Activated naive CD8-positive, alpha-beta T cell treated with anti-CD3 and anti-CD28 coated beads, Interleukin-2, amount 50 U/mL, for 24 hours (primary cell): ENCODE results near the gene MMP24.
"Not testable (repeated sequence)": the region's sequence is repeated elsewhere in the genome, so short reads cannot be mapped to it uniquely, and the experiment has no call there.

Experiments used
- ATAC-seq: fragments of 150-1000 bp; cut with Tn5 transposase; one replicate; pipeline ENCODE4 v1.10.0; 2021
- DNase-seq: peaks from one replicate; pipeline ENCODE4 v3.0.0; 2021
- H3K27ac Mint-ChIP-seq: one replicate; pipeline ENCODE4 v1.8.0; 2021; ENCODE audit warnings: mild to moderate bottlenecking, mixed read lengths
- H3K27me3 Mint-ChIP-seq: one replicate; pipeline ENCODE4 v1.8.0; 2021; ENCODE audit warnings: mixed read lengths
- H3K36me3 Mint-ChIP-seq: one replicate; pipeline ENCODE4 v1.8.0; 2021; ENCODE audit warnings: low read depth, mixed read lengths
- H3K4me1 Mint-ChIP-seq: one replicate; pipeline ENCODE4 v1.8.0; 2021; ENCODE audit warnings: mixed read lengths
- H3K4me3 Mint-ChIP-seq: one replicate; pipeline ENCODE4 v1.8.0; 2021; ENCODE audit warnings: mild to moderate bottlenecking, moderate library complexity, mixed read lengths
- H3K9me3 Mint-ChIP-seq: one replicate; pipeline ENCODE4 v1.8.0; 2021; ENCODE audit warnings: mixed read lengths

Gene MMP24

DNA sequence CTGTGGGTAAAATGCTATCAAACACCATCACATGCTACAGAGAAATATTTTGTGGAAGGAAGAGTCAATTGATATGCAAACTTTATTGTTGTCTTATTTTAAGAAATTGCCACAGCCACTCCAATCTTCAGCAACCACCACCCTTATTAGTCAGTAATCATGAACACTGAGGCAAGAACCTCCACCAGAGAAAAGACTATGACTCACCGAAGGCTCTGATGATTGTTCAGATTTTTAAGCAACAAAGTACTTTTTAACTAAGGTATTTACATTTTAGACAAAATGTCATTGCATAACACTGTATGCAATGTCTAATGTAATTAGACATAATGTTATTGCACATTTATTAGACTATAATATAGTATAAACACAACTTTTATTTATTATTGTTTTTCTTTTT is 26.2 kb upstream of the MMP24 start:
- H3K4me3 Mint-ChIP-seq, result no peak overlapping the region
- ATAC-seq (no peak), DNase-seq (no peak)
- no peaks in the 10 kb centered on the region for H3K27me3 Mint-ChIP-seq
- H3K27ac Mint-ChIP-seq, result no peak overlapping the region
- H3K36me3 Mint-ChIP-seq, result peaks cover 17% of the 10 kb centered on the region
- H3K9me3 Mint-ChIP-seq, result peaks cover 12% of the 10 kb centered on the region
- no peaks in the 10 kb centered on the region for H3K4me1 Mint-ChIP-seq

DNA sequence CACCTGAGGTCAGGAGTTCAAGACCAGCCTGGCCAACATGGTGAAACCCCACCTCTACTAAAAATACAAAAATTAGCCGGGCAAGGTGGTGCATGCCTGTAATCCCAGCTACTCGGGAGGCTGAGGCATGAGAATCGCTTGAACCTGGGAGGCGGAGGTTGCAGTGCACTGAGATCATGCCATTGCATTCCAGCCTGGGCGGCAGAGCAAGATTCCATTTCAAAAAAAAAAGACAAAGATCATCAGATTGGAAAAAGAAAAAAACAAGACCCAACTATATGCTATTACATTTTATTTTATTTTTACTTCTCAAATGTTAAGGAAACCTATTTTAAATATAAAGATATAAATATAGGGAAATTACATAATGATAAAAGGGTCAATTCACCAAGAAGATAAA is 25.0 kb upstream of the MMP24 start:
- peaks cover 13% of the 10 kb centered on the region for H3K36me3 Mint-ChIP-seq
- H3K27me3 Mint-ChIP-seq, ATAC-seq, H3K4me1 Mint-ChIP-seq, DNase-seq, H3K4me3 Mint-ChIP-seq, H3K9me3 Mint-ChIP-seq, H3K27ac Mint-ChIP-seq: not testable (repeated sequence)

DNA sequence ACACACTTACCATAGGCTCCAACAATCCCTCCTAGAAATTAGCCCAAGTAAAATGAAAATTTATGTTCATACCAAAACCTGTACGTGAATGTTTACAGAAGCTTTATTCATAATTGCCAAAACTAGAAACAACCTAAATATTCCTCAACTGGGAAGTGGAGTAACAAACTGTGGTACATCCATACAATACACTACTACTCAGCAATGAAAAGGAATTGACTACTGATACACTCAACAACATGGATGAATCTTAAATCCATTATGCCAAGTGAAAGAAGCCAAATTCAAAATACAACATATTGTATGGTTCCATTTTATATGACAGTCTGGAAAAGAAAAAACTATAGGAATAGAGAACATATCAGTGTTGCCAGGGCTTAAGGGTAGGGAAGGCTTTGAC is 19.7 kb upstream of the MMP24 start:
- H3K4me3 Mint-ChIP-seq, result no peak overlapping the region

DNA sequence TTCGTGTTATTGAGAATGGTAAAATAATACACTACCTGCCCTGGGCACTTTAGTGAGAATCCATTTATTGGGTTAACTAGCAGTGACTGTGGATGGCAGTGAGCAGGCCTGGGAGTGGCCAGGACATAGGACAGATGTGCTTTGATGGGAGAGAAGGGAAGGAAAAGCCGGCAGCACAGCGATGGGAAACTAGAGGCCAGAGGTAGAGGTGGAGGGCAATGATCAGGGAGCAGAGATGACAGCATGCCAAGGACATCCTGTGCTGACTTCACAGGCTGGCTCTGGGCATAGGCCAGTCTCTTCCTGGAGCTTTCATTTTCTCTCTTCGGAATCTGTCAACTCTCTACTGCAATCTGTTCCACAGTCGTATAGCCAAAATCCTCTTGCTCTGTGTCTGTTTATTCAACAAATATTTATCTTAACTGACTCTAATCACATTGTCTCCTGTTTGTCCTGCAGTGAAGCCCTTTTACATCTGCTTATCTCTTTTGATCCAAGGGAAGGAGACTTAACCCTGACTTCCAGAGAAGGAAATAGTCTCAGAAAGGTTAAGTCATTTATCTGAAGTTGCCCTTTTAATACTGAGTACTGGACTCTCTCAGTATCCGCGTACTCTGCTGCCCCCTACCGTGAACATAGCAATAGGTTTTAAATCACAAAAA is 18.4 kb upstream of the MMP24 start:
- Mint-ChIP-seq H3K4me1 (no peaks in the 10 kb centered on the region), H3K9me3 (no peaks in the 10 kb centered on the region), H3K27ac (no peak overlapping the region), H3K4me3 (no peak overlapping the region), H3K36me3 (no peaks in the 10 kb centered on the region), H3K27me3 (no peaks in the 10 kb centered on the region)
- ATAC-seq (peak; percentile 80), DNase-seq (peak; percentile 82)

More for the DNA sequence above, 19.7 kb upstream of the MMP24 start:
- no peaks in the 10 kb centered on the region for H3K4me1 Mint-ChIP-seq
- no peaks in the 10 kb centered on the region for H3K36me3 Mint-ChIP-seq
- no peak for DNase-seq
- no peak overlapping the region for H3K27ac Mint-ChIP-seq
- ATAC-seq, result no peak
- H3K27me3 Mint-ChIP-seq, result no peaks in the 10 kb centered on the region
- H3K9me3 Mint-ChIP-seq, result no peaks in the 10 kb centered on the region

DNA sequence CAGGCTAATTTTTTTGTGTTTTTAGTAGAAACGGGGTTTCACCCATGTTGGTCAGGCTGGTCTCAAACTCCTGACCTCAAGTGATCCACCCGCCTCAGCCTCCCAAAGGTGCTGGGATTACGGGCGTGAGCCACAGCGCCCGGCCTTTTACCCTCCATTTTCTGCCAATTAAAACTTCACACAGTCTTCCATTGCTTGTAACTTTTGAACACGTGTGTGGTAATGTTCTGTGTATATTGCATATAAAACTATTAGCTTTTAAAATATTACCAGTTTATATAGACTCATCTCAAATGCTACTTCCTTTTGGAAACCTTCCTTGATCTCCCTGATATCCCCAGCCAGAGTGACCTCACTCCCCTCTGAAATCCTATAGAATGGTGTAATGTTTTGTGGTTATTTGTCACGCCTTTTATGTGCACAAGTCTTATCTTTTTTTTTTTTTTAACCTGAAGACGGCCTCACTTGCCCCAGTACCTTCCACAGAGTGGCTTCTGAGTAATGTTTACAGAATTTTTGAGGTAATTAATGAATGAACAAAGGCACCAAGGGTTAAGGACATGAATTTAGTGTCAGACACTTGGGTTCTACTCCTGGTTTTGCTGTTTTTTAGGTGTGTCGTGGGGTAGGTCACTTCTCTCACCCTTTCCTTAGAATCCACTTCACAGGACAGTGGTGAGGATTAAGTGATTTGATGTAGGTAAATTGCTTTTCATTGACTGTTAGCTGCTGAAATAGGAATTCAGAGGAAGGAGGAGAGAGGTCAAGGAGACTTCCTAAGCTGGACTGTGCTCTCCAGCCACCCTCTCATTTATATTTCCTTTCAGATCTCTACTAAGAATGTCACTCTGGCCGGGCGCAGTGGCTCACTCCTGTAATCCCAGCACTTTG is 11.2 kb upstream of the MMP24 start:
- no peak for ATAC-seq
- Mint-ChIP-seq H3K4me3 (no peak overlapping the region), H3K36me3 (no peaks in the 10 kb centered on the region), H3K9me3 (no peaks in the 10 kb centered on the region), H3K27me3 (no peaks in the 10 kb centered on the region), H3K27ac (no peak overlapping the region), H3K4me1 (no peaks in the 10 kb centered on the region)
- no peak for DNase-seq

DNA sequence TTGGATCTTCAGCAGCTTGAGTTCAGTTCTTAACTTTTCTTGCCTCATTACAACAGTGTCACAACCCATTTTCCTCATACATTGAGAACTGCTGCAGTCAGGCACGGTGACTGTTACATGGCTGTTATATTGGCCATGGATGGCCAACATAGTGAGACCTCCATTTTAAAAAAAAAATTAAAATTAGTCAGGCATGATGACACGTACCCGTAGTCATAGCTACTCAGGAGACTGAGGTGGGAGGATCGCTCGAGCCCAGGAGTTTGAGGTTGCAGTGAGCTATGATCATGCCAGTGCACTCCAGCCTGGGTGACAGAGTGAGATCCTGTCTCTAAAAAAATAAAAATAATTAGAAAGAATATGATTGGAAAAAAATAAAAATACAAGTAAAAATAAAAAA is 9.9 kb upstream of the MMP24 start:
- H3K9me3 Mint-ChIP-seq, result no peaks in the 10 kb centered on the region
- H3K4me1 Mint-ChIP-seq, result no peaks in the 10 kb centered on the region
- DNase-seq (no peak), ATAC-seq (no peak)
- H3K4me3 Mint-ChIP-seq, result no peak overlapping the region
- H3K36me3 Mint-ChIP-seq, result no peaks in the 10 kb centered on the region
- H3K27ac Mint-ChIP-seq, result no peak overlapping the region
- H3K27me3 Mint-ChIP-seq, result no peaks in the 10 kb centered on the region

DNA sequence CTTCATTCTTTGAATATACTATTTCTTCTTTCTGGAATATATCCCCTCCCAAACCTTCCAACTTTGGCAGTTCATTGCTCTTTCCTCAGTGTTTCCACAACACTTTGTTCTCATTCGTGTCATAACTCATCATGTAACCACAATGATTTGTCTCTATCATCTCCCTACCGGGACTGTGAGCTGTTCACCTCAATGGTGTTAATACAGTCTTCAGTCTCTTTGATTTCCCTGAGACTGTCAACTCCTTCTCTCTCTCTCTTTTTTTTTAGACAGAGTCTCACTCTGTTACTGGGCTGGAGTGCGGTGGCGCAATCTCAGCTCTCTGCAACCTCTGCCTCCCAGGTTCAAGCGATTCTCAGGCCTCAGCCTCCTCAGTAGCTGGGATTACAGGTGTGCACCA is 2.5 kb upstream of the MMP24 start:
- no peak overlapping the region for H3K27ac Mint-ChIP-seq

DNA sequence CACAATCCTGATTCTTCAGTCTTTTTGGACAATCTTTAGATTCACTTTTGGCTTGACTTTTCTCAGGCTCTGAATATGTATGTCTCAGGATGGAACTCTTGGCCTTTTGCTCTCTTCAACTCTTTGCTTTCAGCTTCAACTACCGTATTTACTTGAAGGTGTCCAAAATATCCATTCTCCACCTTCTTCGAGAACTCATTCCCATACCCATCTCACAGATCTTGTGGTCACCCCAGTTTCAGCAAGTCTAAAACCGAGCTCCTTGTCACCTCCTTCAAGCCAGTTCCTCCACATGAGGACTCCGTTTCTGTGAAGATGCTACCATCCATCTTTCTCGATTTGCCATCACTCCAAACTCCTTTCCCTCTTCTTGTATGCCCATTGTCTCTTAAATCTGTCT is 2.0 kb upstream of the MMP24 start:
- H3K27ac Mint-ChIP-seq, result no peak overlapping the region
- no peaks in the 10 kb centered on the region for H3K9me3 Mint-ChIP-seq
- DNase-seq, result no peak
- peaks cover 3% of the 10 kb centered on the region for H3K36me3 Mint-ChIP-seq
- peaks cover 22% of the 10 kb centered on the region for H3K27me3 Mint-ChIP-seq
- H3K4me3 Mint-ChIP-seq, result no peak overlapping the region
- H3K4me1 Mint-ChIP-seq, result peaks cover 6% of the 10 kb centered on the region
- ATAC-seq, result no peak

More for the DNA sequence above, 2.5 kb upstream of the MMP24 start:
- H3K27me3 Mint-ChIP-seq, result peaks cover 22% of the 10 kb centered on the region
- H3K36me3 Mint-ChIP-seq, result peaks cover 3% of the 10 kb centered on the region
- no peak overlapping the region for H3K4me3 Mint-ChIP-seq
- DNase-seq (no peak), ATAC-seq (no peak)
- no peaks in the 10 kb centered on the region for H3K9me3 Mint-ChIP-seq
- H3K4me1 Mint-ChIP-seq, result peaks cover 6% of the 10 kb centered on the region

DNA sequence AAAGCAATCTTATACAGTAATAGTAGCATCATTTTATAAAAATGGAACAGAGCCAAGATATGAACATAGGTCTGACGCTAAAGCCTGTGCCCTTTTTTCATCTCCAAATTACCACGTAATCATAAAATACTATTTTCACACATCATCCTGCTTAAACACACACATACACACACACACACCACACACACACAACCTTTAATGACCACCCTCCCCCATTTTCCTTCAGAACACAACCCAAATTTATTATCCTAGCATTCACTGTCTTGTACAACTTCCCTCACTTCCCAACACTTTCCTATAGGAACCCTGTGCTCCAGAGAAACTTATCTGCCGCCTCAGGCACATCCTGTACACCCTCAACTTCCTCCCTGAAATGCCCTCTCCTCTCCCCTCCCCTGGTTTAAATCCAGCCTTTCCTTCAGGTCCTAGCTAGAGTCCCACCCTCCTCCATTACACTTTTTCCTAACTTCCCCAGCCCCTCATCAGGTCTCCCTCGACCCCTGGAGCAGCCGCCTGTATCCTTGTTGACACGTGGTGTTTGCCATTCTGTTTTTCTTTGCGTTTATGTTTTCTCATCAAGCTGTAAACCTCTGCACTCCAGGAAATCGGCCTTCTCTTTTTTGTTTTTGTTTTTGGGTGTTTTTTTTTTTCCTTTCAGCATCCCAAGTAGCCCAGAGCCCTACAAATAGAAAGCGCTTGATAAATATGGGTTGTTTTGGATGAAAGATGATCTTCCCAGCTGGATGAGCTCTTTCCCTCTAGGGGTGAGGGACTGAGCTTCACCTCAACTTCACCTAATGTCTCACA is 968 bp upstream of the MMP24 start:
- peaks cover 24% of the 10 kb centered on the region for H3K27me3 Mint-ChIP-seq
- DNase-seq, result no peak

DNA sequence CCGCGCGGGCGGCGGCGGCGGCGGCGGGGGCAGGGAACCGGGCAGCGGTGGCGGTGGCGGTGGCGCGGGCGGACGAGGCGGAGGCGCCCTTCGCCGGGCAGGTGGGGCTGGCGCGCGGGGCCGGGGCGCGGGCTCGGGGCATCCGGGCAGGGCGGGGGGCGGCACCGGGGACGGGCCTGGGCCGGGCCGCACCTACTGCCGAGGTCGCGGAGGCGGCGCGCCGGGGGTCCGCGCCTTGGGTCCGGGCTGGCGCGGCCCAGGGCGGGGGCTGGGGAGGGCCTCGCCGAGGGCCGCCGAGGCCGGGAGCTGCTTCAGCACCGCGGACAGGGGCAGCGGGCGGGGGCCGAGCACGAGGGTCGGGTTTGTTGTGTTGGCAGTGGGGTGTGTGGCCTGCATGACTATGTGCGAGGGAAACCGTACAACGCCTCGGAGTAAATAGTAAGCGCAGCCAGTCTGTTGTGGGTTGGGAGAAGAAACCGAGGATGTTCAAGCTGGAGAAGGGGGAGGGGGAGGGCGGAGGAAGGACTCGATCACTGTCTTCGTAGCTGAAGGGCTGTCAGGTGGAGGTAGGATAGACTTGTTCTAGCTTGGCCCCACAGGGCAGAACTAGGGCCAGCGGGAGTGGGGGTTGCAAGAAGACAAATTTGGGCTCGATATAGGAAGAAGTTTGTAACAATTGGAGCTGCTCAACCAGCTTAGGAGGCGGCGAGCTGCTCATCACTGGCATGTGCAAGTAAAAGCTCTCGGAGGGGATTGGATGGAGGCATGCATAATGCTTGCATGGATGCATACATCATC is 593 bp downstream of the MMP24 start:
- H3K4me1 Mint-ChIP-seq, result peaks cover 6% of the 10 kb centered on the region
- peaks cover 24% of the 10 kb centered on the region for H3K27me3 Mint-ChIP-seq
- DNase-seq, result peak; percentile 50
- peak overlapping the region; percentile 65 for H3K4me3 Mint-ChIP-seq
- peaks cover 5% of the 10 kb centered on the region for H3K36me3 Mint-ChIP-seq
- H3K27ac Mint-ChIP-seq, result no peak overlapping the region
- H3K9me3 Mint-ChIP-seq, result no peaks in the 10 kb centered on the region
- ATAC-seq, result peak; percentile 65

More for the DNA sequence above, 968 bp upstream of the MMP24 start:
- H3K27ac Mint-ChIP-seq, result no peak overlapping the region
- H3K9me3 Mint-ChIP-seq, result no peaks in the 10 kb centered on the region
- H3K4me1 Mint-ChIP-seq, result peaks cover 6% of the 10 kb centered on the region
- no peak for ATAC-seq
- peaks cover 3% of the 10 kb centered on the region for H3K36me3 Mint-ChIP-seq
- H3K4me3 Mint-ChIP-seq, result peak overlapping the region; percentile 54

DNA sequence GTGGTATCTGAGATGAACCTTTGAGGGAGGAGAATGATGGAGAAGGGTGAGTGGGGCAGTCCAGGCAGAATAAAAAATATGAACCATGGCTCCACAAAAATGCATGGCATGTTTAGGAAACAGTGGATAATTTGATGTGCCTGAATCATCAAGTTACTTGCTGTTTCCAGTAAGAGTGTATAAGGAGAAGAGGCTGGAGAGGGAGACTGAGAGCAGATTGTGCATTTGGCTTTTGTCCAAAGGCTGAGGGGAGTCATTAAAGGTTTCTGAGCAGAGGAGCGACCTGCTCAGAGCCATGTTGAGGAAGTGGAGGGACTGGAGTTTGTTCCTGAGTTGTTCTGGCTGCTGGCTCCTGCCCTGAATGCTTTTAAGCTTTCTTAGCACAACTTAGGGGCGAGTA is 6.1 kb downstream of the MMP24 start:
- Mint-ChIP-seq H3K9me3 (no peaks in the 10 kb centered on the region), H3K27me3 (peaks cover 6% of the 10 kb centered on the region)

DNA sequence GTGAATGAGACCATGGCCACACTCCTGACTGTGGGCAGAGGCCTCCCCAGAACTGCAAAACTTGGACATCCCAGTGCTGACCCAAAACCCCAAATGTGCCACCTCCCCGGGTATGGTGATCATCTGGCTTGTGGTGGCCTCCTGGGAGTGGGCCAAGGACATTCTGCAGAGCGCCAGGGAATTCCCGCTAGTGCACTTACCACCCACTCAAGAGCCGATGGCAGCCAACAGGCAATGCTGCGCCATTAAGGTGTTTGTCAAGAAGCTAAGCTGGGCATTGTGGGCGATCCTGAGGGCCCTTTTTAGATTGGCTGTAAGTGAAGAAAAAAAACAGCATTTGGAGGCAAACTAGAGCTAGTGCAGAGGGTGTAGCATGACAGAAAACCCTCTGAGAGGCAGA is 9.4 kb downstream of the MMP24 start:
- no peaks in the 10 kb centered on the region for H3K27me3 Mint-ChIP-seq
- H3K36me3 Mint-ChIP-seq, result peaks cover 9% of the 10 kb centered on the region
- no peak for DNase-seq
- no peak for ATAC-seq
- H3K27ac Mint-ChIP-seq, result no peak overlapping the region
- H3K4me3 Mint-ChIP-seq, result no peak overlapping the region
- peaks cover 3% of the 10 kb centered on the region for H3K4me1 Mint-ChIP-seq
- no peaks in the 10 kb centered on the region for H3K9me3 Mint-ChIP-seq

More for the DNA sequence above, 6.1 kb downstream of the MMP24 start:
- no peaks in the 10 kb centered on the region for H3K4me1 Mint-ChIP-seq
- no peak for ATAC-seq
- DNase-seq, result no peak
- no peak overlapping the region for H3K27ac Mint-ChIP-seq
- peaks cover 9% of the 10 kb centered on the region for H3K36me3 Mint-ChIP-seq
- no peak overlapping the region for H3K4me3 Mint-ChIP-seq

DNA sequence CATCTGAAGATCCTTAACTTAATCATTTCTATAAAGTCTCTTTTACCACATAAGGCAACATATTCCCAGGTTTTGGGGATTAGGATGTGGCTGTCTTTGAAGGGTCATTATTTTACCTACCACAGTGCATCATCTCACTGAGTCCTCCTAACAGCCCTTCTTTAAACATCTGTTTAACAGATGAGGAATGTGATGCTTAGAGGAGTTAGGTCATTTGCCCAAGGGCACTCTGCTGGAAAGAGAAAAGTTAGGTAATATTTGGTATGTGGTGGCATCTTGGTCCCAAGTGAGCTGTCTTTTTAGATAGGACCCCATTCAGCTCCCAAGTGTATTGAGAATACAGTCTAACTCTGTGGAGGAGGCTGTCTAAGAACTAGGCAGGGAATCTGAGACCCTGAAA is 11.0 kb downstream of the MMP24 start:
- H3K27ac Mint-ChIP-seq, result no peak overlapping the region
- no peaks in the 10 kb centered on the region for H3K27me3 Mint-ChIP-seq
- no peaks in the 10 kb centered on the region for H3K9me3 Mint-ChIP-seq

DNA sequence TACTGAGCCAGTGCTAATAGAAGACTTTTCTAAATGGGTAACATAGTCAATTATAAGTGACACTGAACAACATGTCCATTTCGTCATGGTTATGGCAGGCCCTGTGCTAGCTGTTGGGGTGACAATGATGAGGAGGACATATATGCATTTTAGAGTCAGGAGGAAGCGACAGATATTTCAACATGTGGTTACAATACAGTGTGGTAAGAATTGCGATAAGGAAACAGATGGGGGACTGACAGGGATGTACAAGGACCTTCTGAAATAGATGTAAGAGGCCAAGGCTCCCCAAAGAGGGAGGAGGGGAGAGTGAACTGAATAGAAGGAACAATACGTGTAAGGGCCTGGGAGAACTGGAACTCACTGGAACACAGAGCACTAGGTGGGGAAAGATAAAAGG is 11.7 kb downstream of the MMP24 start:
- ATAC-seq (no peak), DNase-seq (no peak)
- H3K27me3 Mint-ChIP-seq, result no peaks in the 10 kb centered on the region
- H3K4me3 Mint-ChIP-seq, result no peak overlapping the region
- peaks cover 3% of the 10 kb centered on the region for H3K36me3 Mint-ChIP-seq
- H3K27ac Mint-ChIP-seq, result no peak overlapping the region
- H3K9me3 Mint-ChIP-seq, result no peaks in the 10 kb centered on the region
- peaks cover 3% of the 10 kb centered on the region for H3K4me1 Mint-ChIP-seq

More for the DNA sequence above, 11.0 kb downstream of the MMP24 start:
- Mint-ChIP-seq H3K36me3 (peaks cover 4% of the 10 kb centered on the region), H3K4me3 (no peak overlapping the region), H3K4me1 (peaks cover 3% of the 10 kb centered on the region)
- DNase-seq (no peak), ATAC-seq (no peak)
